ENCODE measurements around the gene KLHL25.
A peak's percentile ranks its signal among the peaks of the same experiment; 100 is the strongest.
"Not testable (repeated sequence)": the region's sequence is repeated elsewhere in the genome, so short reads cannot be mapped to it uniquely, and the experiment has no call there.

KLHL25 gene

DNA sequence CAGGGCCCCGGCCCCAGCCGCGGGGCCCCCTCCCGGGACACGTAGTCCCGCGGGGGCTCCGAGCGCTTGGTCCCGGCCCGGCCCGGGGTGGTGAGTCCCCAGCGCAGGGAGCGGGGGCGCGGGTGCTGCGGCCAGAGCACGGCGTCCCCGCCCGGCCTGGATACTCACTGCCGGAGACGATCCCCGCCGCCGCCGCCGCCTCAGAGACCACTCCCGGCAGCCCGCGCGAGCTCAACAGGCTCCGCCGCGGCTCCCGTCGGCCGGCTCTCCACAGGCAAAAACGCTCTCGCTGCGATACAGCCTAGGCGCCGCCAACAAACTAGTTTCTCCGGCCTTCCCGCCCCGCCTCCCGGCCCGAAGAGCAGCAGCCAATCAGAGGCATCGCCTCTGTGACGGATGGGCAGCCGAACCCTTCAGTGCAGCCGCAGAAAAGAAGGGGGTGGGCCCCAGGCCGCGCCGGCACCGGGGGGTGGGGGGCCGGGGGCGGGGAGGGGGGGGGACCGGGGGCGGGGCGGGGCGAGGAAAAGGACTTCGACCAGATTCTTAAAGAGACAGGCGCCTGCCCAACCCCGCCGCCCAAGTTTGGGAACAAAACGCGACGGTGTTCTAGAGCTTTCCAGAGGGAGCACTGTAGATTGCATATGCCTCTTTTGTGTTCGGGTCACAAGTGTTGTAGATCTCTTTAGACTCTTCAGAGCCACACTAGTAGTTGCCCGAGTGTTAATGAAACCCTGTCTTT, at the start of gene KLHL25:
TSS of gene KLHL25 (minus strand) at position 328 of the 739 bp plus-strand sequence. CDS start 25,115 bp downstream, outside the sequence.
- DNase-seq: peak; percentile 95

DNA sequence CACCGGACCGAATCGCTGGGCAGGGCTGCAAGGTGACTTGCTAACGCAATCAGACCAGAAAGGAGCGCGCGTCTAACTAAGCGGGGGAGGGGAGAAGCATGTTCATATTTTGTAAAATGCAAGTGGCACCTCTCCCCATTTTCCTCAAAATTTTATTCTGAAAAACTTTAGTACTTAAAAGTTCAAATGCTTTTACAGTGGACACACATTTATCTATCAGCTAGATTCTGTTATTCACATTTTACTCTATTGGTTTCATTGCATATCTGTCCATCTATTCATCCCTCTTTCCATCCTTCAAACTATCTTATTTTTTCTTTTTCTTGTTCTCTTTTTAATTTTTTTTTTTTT, 46.1 kb upstream of the KLHL25 start:
- no peak for DNase-seq

DNA sequence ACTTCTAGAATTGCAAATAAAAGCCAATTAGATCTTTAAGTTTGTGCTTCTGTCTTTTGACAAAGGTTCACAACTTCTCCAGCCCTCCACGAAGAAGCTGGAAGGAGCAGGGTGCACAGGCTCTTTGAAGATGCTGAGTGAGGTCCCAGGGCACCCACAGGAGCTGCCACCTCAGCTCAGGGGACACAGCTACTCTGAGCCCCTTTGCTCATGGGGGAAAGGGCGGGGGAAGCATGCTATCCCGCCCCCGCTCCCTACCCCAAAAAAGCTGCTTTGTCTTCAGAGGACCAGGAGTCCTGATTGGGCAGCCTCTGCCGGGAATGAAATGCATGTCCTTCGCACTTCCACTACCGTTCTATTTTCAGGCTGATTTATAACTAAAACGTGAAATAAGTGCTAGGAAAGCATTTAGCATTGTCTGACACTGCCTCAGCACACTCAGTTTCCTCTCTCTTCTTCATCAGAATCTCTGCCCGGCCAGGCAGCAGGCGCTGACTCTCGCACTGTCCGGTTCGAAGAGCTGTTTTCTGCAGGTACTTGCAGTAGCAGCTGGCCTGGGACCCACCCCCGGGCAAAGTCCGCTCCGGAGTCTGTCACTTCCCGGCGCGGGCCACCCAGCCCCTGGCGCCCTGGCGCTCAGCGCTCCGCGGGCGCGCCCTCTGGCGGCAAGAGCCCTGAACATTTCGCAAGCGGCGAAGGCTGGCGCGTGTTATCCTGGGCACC, 45.5 kb upstream of the KLHL25 start:
- peak; percentile 69 for DNase-seq

DNA sequence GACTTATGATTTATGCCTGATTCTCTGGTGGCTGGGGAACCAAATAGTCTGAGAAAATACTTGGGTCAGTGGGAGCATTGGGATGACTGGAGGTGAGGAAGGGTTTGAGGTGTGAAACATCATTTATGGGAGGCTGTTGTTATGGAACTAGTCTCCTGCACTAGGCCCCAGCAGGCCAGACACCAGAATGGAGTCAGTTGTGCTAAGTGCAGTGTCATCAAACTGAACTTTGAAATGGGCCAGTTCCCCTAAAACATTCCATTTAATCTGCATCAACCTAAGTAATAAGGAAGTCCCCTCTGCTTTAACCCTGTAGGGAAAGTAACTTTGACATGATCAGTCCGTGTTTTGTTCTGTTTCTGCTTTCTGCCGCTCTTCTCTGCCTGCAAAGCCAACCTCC, 44.9 kb upstream of the KLHL25 start:
- DNase-seq: no peak

DNA sequence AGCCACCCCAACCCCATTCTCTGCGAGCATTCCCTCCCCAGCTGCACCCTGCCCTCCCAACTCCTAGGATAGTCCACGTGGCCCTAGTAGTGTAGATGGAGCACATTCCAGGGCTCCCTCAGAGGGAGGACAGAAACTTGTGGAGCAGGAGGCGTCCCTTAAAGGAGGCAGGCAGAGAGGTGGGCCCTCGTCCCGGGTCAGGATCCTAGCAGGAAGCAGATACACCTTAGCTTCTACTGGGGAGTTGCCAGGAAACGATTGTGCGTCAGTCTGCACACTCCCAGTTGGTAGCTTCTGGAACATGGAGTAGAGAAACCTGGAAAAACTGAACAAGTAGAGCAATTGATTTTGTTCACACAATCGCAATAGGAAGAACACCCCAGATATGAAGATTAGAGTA, 43.9 kb upstream of the KLHL25 start:
- DNase-seq: no peak

DNA sequence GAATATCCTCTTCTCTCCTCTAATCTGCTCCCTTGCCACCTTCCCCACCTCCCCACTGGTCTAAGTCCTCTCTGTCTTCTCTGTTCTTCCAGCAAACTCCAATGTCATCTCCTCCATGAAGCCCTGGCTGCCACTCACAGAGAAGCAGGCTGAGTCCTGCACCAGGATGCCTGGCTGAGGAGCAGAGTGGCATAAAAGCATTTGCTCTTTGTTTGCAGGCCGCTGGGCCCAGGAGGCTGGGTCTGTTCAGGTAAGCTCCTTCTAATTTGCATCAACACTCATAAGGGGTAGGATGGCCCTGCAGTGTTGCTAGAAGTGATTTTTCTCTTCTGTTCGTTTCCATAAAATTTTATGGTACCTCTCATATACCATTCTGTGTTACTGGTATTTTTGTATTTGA, 43.2 kb upstream of the KLHL25 start:
- no peak for DNase-seq

DNA sequence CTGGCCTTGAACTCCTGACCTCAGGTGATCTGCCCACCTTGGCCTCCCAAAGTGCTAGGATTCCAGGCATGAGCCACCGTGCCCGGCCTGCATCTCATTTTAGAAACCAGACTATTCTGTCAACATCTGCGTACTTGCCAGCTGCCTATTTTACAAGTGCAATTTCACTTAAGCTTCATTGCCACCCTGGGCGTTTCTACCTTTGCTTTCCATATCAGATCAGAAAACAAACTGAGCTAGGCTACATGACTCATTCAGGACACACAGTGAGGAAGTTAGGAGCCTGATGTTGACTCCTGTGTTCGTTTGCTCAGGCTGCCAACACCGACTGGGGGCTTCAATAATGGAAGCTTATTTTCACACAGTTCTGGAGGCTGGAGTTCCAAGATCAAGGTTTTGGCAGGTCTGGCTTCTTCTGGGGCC, 42.3 kb upstream of the KLHL25 start:
- no peak for DNase-seq

DNA sequence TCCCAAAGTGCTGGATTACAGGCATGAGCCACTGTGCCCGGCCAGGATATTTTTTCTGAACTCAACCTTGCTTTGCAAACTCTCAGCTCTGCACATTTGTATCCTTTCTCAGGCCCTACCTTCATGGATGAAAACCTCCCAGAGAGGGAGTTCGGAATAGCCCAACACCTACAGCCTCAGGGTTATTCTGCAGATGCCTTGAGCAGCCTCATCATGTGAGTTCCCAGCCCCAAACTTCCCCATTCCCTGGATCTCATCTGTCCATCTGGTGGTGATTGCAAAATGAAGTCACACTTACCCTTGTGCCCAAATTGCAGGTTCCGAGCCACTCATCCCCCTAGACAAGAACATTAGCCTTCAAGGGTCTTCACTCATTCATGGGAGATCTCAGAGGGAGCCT, 39.9 kb upstream of the KLHL25 start:
- no peak for DNase-seq

- no peak for DNase-seq
Observed at GRCh38 chr15:85832394-85832793, 37.7 kb upstream of the KLHL25 start.

- peak; percentile 50 for DNase-seq
Observed at GRCh38 chr15:85831415-85832113, 36.8 kb upstream of the KLHL25 start.

DNA sequence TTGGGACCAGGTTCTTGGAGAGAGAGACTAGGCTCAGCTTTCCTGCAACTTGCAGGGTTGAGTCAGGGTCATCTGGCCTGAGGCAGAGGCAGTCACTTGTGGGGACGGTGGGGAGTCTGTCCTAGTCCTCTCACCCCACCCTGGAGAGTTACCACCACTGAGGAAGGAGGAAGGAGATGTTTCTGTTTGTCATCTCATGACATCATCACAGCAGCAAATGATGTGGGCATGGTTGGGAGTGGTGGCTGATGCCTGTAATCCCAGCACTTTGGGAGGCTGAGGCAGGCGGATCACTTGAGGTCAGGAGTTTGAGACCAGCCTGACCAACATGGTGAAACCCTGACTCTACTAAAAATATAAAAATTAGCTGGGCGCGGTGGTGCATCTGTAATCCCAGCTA, 35.0 kb upstream of the KLHL25 start:
- DNase-seq: not testable (repeated sequence)

DNA sequence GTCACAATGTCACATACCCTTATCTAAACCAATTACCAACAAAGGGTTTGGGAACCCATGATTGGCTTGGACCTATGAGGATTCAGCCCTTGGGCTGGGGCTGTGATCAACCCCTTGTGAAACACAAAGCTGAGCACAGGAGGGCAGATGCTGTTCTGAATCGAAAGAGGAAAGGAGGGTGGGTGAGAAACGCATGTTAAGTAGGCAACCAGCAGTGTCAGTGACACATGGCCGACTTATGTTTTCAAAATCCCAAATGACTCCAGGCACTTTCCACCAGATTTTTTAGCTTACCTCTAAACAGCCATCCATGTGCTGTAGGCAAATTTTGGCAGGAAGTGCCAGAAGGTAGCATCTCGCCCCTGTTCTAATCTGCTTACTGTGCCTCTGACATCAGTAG, 34.1 kb upstream of the KLHL25 start:
- no peak for DNase-seq

DNA sequence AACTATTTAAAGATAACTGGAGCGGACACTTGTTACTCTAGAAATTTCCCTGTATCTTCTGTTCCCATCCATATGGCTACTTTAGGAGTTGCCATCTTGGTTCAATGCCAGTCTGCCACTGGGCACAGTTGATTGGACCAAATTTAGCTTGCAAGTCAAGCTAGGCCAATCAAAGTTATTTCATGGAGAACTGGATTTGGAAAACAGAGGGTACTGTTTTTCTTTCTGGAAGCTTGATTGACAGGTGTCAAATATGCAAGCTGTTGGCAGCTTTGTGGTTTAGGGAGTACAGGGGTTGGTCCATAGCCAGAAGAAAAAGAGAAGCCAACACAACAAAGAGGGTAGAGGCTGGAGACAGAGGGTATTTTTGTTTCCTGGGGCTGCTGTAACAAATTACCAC, 33.4 kb upstream of the KLHL25 start:
- DNase-seq: no peak

- no peak for DNase-seq
Observed at GRCh38 chr15:85826756-85827515, 32.2 kb upstream of the KLHL25 start.

DNA sequence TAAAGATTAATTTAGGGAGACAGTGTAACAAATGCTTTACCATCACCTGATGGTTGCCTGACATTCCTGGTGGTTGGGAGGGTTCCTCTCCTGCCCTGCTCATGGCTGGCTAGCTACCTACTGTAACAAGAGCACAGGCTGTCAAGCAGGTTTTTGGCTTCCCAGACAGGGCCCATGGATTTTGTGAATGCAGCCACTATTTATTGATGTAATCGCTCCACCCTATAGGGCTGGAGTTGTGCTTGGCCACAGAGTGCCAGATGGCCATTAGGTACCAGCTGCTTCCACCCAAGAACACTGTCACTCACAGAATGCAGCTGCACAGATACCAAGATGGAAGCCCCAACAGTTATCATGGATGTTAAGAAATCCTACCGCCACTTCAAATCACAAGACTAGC, 31.0 kb upstream of the KLHL25 start:
- DNase-seq: no peak

DNA sequence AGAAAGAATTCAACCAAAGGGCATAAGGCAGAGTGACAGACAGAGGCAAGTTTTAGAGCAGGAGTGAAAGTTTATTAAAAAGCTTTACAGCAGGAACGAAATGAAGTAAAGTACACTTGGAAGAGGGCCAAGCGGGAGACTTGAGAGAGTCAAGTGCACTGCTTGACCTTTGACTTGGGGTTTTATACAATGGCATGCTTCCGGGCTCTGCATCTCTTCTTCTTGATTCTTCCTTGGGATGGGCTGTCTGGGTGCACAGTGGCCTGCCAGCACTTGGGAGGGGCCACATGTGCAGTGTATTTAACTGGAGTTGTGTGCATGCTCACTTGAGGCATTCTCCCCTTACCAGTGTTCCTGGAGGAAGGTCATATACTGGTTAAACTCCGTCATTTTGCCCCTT, 30.4 kb upstream of the KLHL25 start:
- DNase-seq: no peak

- no peak for DNase-seq
Observed at GRCh38 chr15:85821545-85821944, 26.8 kb upstream of the KLHL25 start.

DNA sequence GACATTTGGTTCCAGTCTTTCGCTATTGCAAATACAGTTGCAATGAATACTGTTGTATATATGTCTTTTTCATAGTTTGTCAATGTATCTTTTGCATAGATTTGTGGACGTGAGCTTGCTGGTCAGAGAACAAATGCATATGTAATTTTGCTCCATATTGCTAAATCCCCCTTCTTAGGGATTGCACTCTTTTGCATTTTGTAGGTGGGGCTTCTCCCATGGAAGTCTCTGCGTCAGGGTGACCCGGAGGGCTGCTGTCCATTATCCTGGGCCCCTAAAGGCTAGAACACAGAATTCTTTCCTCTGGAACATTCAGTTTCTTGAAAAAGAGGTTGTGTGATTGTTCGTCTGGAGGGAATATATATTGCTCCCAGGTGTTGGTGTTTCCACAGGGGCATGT, 25.2 kb upstream of the KLHL25 start:
- no peak for DNase-seq

- no peak for DNase-seq
Observed at GRCh38 chr15:85813234-85813633, 18.5 kb upstream of the KLHL25 start.

- DNase-seq: no peak
Observed at GRCh38 chr15:85810075-85810474, 15.3 kb upstream of the KLHL25 start.

DNA sequence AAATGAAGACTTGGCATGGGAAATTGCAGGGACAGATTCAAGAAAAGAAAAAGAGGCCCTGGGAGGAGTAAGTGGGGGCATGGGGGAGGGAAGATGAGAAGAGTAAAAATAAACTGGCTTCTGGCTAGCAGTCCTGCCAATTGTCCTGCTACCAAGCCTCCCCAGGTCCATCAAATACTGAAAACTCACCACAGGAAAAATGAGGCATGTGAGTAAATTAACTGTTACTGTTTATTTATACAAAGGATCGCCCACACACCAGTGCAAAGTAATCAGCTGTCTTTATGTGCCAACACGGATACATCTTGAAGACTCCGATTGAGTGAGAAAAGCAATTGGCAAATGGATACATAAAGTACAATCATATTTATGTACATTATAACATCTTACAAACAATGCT, 10.7 kb upstream of the KLHL25 start:
- no peak for DNase-seq

DNA sequence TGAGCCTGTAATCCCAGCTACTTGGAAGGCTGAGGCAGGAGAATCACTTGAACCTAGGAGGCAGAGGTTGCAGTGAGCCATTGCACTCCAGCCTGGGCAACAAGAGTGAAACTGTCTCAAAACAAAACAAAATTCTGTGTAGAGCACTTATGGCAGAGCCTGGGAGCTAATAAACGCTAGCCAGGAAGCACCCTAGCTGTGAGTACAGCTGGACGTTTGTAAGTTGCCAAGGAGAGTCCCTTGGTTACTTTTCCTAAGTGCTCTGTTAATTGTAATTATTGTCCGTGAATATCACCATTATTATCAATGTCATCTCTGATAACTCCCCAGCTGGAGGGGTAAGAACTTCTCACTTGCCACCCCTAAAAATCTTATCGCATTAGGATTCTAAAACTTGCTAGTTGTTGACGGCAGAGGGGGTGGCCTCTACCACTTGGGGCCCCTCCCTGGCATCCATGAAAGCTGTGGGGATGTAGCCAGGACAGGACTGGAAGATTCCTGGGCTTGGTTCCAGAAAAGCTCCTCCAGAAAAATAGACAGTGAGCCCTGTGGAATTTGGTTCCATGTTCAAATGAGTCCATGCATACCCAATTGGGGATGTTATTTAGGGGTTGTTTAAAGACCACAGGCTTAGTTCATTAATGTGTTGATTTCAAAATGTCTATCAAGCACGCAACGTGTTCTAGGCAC, 9.9 kb upstream of the KLHL25 start:
- DNase-seq: no peak

DNA sequence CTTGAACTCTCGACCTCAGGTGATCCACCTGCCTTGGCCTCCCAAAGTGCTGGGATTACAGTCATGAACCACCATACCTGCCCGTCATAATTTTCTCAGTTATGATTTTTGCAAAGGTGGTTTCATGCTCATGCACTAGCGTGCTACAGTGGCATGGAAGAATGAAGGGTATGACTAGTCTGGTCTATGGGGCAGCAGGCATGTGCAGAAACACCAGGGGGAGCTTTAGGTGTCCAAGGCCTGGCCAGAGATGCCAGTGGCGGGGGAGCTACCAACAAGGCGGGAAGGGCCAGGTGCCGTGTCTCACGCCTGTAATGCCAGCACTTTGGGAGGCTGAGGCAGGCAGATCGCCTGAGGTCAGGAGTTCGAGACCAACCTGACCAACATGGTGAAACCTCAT, 7.9 kb upstream of the KLHL25 start:
- not testable (repeated sequence) for DNase-seq

Measured in EL (cell line).